Parathyroid adenoma (tissue), 2 donors: ENCODE results near the gene NXN.

Experiments
- H2AFZ ChIP-seq: fragments of 300-600 bp; sonication (generic); one replicate; pipeline ENCODE4 v1.7.0; 2017; ENCODE audit warnings: antibody characterized with exemption, mild to moderate bottlenecking
- H3K27ac ChIP-seq: fragments of 300-600 bp; sonication (generic); one replicate; pipeline ENCODE4 v1.7.0; 2017
- H3K27me3 ChIP-seq: fragments of 300-600 bp; sonication (generic); one replicate; pipeline ENCODE4 v1.7.0; 2017; ENCODE audit warnings: low read length; ENCODE audit not compliant: control insufficient read depth, insufficient read depth
- H3K36me3 ChIP-seq: fragments of 300-600 bp; sonication (generic); one replicate; pipeline ENCODE4 v1.7.0; 2017; ENCODE audit warnings: low read length; ENCODE audit not compliant: control insufficient read depth, insufficient read depth
- H3K4me1 ChIP-seq: fragments of 300-600 bp; sonication (generic); one replicate; pipeline ENCODE4 v1.7.0; 2017; ENCODE audit warnings: control low read depth
- H3K4me2 ChIP-seq: fragments of 300-600 bp; sonication (generic); one replicate; pipeline ENCODE4 v1.7.0; 2017; ENCODE audit warnings: low read length
- H3K4me3 ChIP-seq: fragments of 300-600 bp; sonication (generic); one replicate; pipeline ENCODE4 v1.7.0; 2017; ENCODE audit warnings: low read depth, low read length
- H3K79me2 ChIP-seq: fragments of 300-600 bp; sonication (generic); one replicate; pipeline ENCODE4 v1.7.0; 2017; ENCODE audit warnings: control low read depth
- H3K9ac ChIP-seq: fragments of 300-600 bp; sonication (generic); one replicate; pipeline ENCODE4 v1.7.0; 2017; ENCODE audit warnings: mild to moderate bottlenecking
- H3K9me3 ChIP-seq: fragments of 300-600 bp; sonication (generic); one replicate; pipeline ENCODE4 v1.7.0; 2017; ENCODE audit warnings: low read length; ENCODE audit not compliant: control insufficient read depth
- CTCF ChIP-seq: fragments of 300-600 bp; sonication (generic); IDR thresholded peaks from one replicate; pipeline ENCODE4 v1.7.0; 2017; ENCODE audit warnings: antibody characterized with exemption, mild to moderate bottlenecking
- donor health status: primary hyperparathyroidism.

The NXN gene

GRCh38 chr17:1024076-1024475 is 44.5 kb upstream of the NXN start:
- no peak for TF ChIP-seq CTCF
- Histone ChIP-seq H3K79me2 (peaks cover 41% of the 10 kb centered on the region), H3K27ac (no peak overlapping the region), H3K27me3 (no peaks in the 10 kb centered on the region), H3K4me2 (no peak overlapping the region), H3K9ac (no peak overlapping the region), H3K9me3 (no peaks in the 10 kb centered on the region), H3K36me3 (no peaks in the 10 kb centered on the region), H3K4me3 (no peak overlapping the region), H2AFZ (no peak overlapping the region), H3K4me1 (no peaks in the 10 kb centered on the region)

GRCh38 chr17:1022278-1023024 is 42.9 kb upstream of the NXN start:
- Histone ChIP-seq H3K4me3 (no peak overlapping the region), H3K9ac (no peak overlapping the region), H2AFZ (no peak overlapping the region), H3K4me1 (no peaks in the 10 kb centered on the region), H3K79me2 (peaks cover 43% of the 10 kb centered on the region), H3K36me3 (no peaks in the 10 kb centered on the region), H3K4me2 (no peak overlapping the region), H3K9me3 (no peaks in the 10 kb centered on the region), H3K27me3 (no peaks in the 10 kb centered on the region), H3K27ac (no peak overlapping the region)
- no peak for TF ChIP-seq CTCF

GRCh38 chr17:1021147-1021546 is 41.6 kb upstream of the NXN start:
- no peaks in the 10 kb centered on the region for H3K36me3 ChIP-seq
- H3K27me3 ChIP-seq = no peaks in the 10 kb centered on the region
- H3K4me3 ChIP-seq = no peak overlapping the region
- no peaks in the 10 kb centered on the region for H3K4me1 ChIP-seq
- no peak overlapping the region for H3K9ac ChIP-seq
- H3K27ac ChIP-seq = no peak overlapping the region
- peaks cover 38% of the 10 kb centered on the region for H3K79me2 ChIP-seq
- no peak overlapping the region for H2AFZ ChIP-seq
- H3K4me2 ChIP-seq = no peak overlapping the region
- TF ChIP-seq CTCF = no peak
- no peaks in the 10 kb centered on the region for H3K9me3 ChIP-seq

GRCh38 chr17:1019451-1019850 is 39.9 kb upstream of the NXN start:
- Histone ChIP-seq H2AFZ (no peak overlapping the region), H3K36me3 (no peaks in the 10 kb centered on the region), H3K4me1 (no peaks in the 10 kb centered on the region), H3K4me2 (no peak overlapping the region), H3K4me3 (no peak overlapping the region), H3K9me3 (no peaks in the 10 kb centered on the region), H3K9ac (no peak overlapping the region), H3K27me3 (no peaks in the 10 kb centered on the region), H3K27ac (peak overlapping the region; percentile 15), H3K79me2 (peaks cover 28% of the 10 kb centered on the region)
- no peak for TF ChIP-seq CTCF

DNA sequence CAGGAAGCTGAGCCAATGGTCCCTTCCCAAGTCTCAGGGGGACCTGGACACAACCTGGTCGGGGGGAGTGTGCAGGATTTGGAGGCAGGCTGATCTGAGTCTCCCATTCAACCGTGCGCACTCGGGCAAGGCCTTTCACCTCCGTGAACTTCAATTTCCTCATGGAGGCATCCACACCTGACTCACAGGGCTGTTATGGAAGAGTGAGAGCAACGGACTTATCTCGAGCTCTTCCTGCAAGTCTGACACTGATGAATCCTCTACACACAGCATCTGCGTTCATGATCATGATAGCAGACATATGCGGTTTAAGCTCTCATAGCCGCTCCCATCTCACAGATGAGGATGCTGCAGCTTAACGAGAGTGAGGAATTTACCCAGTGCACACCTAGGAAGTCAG is 39.0 kb upstream of the NXN start:
- Histone ChIP-seq H3K4me3 (no peak overlapping the region), H3K27me3 (no peaks in the 10 kb centered on the region), H2AFZ (no peak overlapping the region), H3K79me2 (peaks cover 24% of the 10 kb centered on the region), H3K27ac (no peak overlapping the region), H3K4me2 (no peak overlapping the region), H3K36me3 (no peaks in the 10 kb centered on the region), H3K9ac (no peak overlapping the region), H3K4me1 (no peaks in the 10 kb centered on the region), H3K9me3 (no peaks in the 10 kb centered on the region)
- no peak for TF ChIP-seq CTCF
